Endothelial cell of umbilical vein (primary cell): ENCODE data around the gene C14orf119. TPM values are rescaled to one million over a fixed set of nuclear protein-coding genes. Genes with fewer than 3 reads are reported as not detected.

Source experiments
- BruUV-seq: library from RNA; stranded (reverse); fragments of 400-500 nt; replicated peaks from 2 replicates; lab custom pipeline; 2021; lab: Mats Ljungman, UMichigan
- CTCF ChIA-PET: fragments of 300-600, 350-600 bp; sonication (Branson Sonifier 250); formaldehyde crosslinking; loops from one replicate; lab custom pipeline; 2021; ENCODE audit warnings: antibody characterized with exemption, inconsistent platforms; lab: Charles Lee
- POLR2A ChIA-PET: fragments of 300-600, 350-600 bp; sonication (Branson Sonifier 250); formaldehyde crosslinking; loops from one replicate; lab custom pipeline; 2021; ENCODE audit warnings: antibody characterized with exemption, inconsistent platforms; lab: Charles Lee
- DNase-seq: peaks from one replicate; pipeline ENCODE4 v3.0.0-alpha.2; 2011; ENCODE audit warnings: low read depth, low spot score
- FAIRE-seq: peaks from 2 replicates; lab custom pipeline; 2011; peaks lifted over from hg19 to GRCh38; lab: Jason Lieb, UNC
- H2AFZ ChIP-seq: 2 replicates; pipeline ENCODE4 v1.6.0; 2012; ENCODE audit warnings: low read depth, low read length, control low read depth, inconsistent platforms
- H3K27ac ChIP-seq: 2 replicates; pipeline ENCODE4 v1.5.1; 2011; ENCODE audit warnings: low read depth, mild to moderate bottlenecking, control low read depth, low read length, moderate library complexity; ENCODE audit not compliant: insufficient read depth
- H3K27me3 ChIP-seq, 2 experiments: 2 replicates each; pipeline versions ENCODE4 v1.6.0 to v1.6.1; 2011; ENCODE audit warnings: low read length in 2 of 2, mixed read lengths in 1 of 2; ENCODE audit not compliant: control insufficient read depth in 2 of 2, insufficient read depth in 2 of 2
- H3K36me3 ChIP-seq, 2 experiments: 2 replicates in 1 of 2; 3 replicates in 1 of 2; pipeline ENCODE4 v1.5.1; 2011; ENCODE audit warnings: low read length in 2 of 2, mild to moderate bottlenecking in 1 of 2, moderate library complexity in 1 of 2; ENCODE audit not compliant: control insufficient read depth in 2 of 2, insufficient read depth in 2 of 2; ENCODE audit errors: extremely low read depth in 1 of 2
- H3K4me1 ChIP-seq: 3 replicates; pipeline ENCODE4 v1.5.1; 2011; ENCODE audit warnings: mild to moderate bottlenecking, low read length; ENCODE audit not compliant: control insufficient read depth, insufficient read depth; ENCODE audit errors: extremely low read depth
- H3K4me2 ChIP-seq: 2 replicates; pipeline ENCODE4 v1.6.1; 2011; ENCODE audit warnings: low read length, control low read depth, mixed read lengths; ENCODE audit not compliant: insufficient read depth
- H3K4me3 ChIP-seq, 3 experiments: fragments of 200-600 bp in 1 of 3; sonication (generic), shearing (Covaris generic) in 1 of 3; replicated peaks in 1 of 3; 2 replicates each; pipeline ENCODE4 v1.5.1; 2011 to 2016; ENCODE audit warnings: control low read depth in 3 of 3, low read length in 3 of 3, mild to moderate bottlenecking in 2 of 3, inconsistent platforms in 1 of 3, low read depth in 1 of 3, moderate library complexity in 1 of 3; ENCODE audit not compliant: insufficient read depth in 1 of 3
- H3K79me2 ChIP-seq: 2 replicates; pipeline ENCODE4 v1.6.0; 2012; ENCODE audit warnings: low read length, inconsistent platforms; ENCODE audit not compliant: control insufficient read depth, insufficient read depth
- H3K9ac ChIP-seq: replicated peaks from 2 replicates; pipeline ENCODE3; 2011; ENCODE audit warnings: low read length, control low read depth; ENCODE audit not compliant: insufficient read depth; ENCODE audit errors: extremely low read depth
- H3K9me1 ChIP-seq: replicated peaks from 3 replicates; pipeline ENCODE4 v1.6.0; 2011; ENCODE audit warnings: mild to moderate bottlenecking, low read length; ENCODE audit not compliant: control insufficient read depth, insufficient read depth; ENCODE audit errors: extremely low read depth
- H3K9me3 ChIP-seq: replicated peaks from 2 replicates; pipeline ENCODE4 v1.5.1; 2012; ENCODE audit warnings: low read length, inconsistent platforms; ENCODE audit not compliant: control insufficient read depth, insufficient read depth
- H4K20me1 ChIP-seq: replicated peaks from 2 replicates; pipeline ENCODE3; 2011; ENCODE audit warnings: mild to moderate bottlenecking, low read length; ENCODE audit not compliant: control insufficient read depth, insufficient read depth; ENCODE audit errors: extremely low read depth
- EZH2 ChIP-seq: IDR thresholded peaks from 2 replicates; pipeline ENCODE4 v1.6.1; 2012; ENCODE audit warnings: borderline replicate concordance, low read depth, mild to moderate bottlenecking, moderate library complexity, low read length, inconsistent platforms; ENCODE audit not compliant: severe bottlenecking
- FOS ChIP-seq: IDR thresholded peaks from 2 replicates; pipeline ENCODE4 v1.6.1; 2011; ENCODE audit warnings: mild to moderate bottlenecking, low read length, moderate library complexity, borderline replicate concordance; ENCODE audit not compliant: insufficient read depth
- GATA2 ChIP-seq: IDR thresholded peaks from 2 replicates; pipeline ENCODE4 v1.7.0; 2011; ENCODE audit warnings: low read depth, mild to moderate bottlenecking, moderate library complexity, mixed read lengths, low read length; ENCODE audit not compliant: insufficient read length, insufficient read depth
- JUN ChIP-seq: IDR thresholded peaks from 2 replicates; pipeline ENCODE4 v1.6.1; 2011; ENCODE audit warnings: borderline replicate concordance, low read depth; ENCODE audit not compliant: insufficient read length, insufficient read depth
- MYC ChIP-seq: IDR thresholded peaks from one replicate; pipeline ENCODE4 v1.6.1; 2011; ENCODE audit warnings: mild to moderate bottlenecking, low read depth, low read length
- POLR2A ChIP-seq: IDR thresholded peaks from 2 replicates; pipeline ENCODE4 v1.6.1; 2012; ENCODE audit warnings: low read depth, mild to moderate bottlenecking, control low read depth, low read length
- POLR2AphosphoS5 ChIP-seq: IDR thresholded peaks from 2 replicates; pipeline ENCODE4 v1.6.1; 2012; ENCODE audit warnings: low read depth, mild to moderate bottlenecking, control low read depth, low read length, moderate library complexity; ENCODE audit not compliant: insufficient read depth
- dilution Hi-C: fragments of 300-500 bp; cut with MboI; formaldehyde crosslinking; loops from one replicate; pipeline ENCODE4 v1.15.0; 2019; ENCODE audit warnings: low sequenced_read_pairs; ENCODE audit not compliant: extremely low pct_ligation_motif_present
- intact Hi-C: fragments of 100-400 bp; cut with micrococcal nuclease; formaldehyde crosslinking; loops from one replicate; pipeline ENCODE4 v1.10.0; 2022
- polyA plus RNA-seq, 4 experiments: library from polyadenylated mRNA; depleted of rRNA in 3 of 4; stranded (reverse) in 3 of 4; unstranded in 1 of 4; fragments of >200 nt; gene quantifications; 2 replicates each; pipeline versions ENCODE4 v1.2.1 to v1.2.3, GENCODE V29; 2011 to 2012; ENCODE audit warnings: missing spikeins in 1 of 4
- total RNA-seq: library from RNA; stranded (reverse); gene quantifications from 2 replicates; pipeline ENCODE4 v1.2.3, GENCODE V29; 2021
- TF ChIP-seq, protein P1 (sequence below): IDR thresholded peaks from 2 replicates; pipeline ENCODE4 v1.6.1; 2011; ENCODE audit not compliant: insufficient read depth, insufficient read length
- TF ChIP-seq, protein P2 (sequence below), 2 donors: IDR thresholded peaks; 1 replicate in 1 of 2; 2 replicates in 1 of 2; pipeline ENCODE4 v1.5.1; 2011; ENCODE audit warnings: low read length in 2 of 2, mild to moderate bottlenecking in 2 of 2, moderate library complexity in 2 of 2, control low read depth in 1 of 2, inconsistent platforms in 1 of 2, low read depth in 1 of 2; ENCODE audit not compliant: insufficient read depth in 1 of 2; ENCODE audit errors: extremely low read depth in 1 of 2

The C14orf119 gene
- total and polyA plus RNA-seq, 2 donors (not counting 3 experiments of a cell fraction or from before 2014, with no cell fraction given) = 58.3 to 60.5 TPM

DNA sequence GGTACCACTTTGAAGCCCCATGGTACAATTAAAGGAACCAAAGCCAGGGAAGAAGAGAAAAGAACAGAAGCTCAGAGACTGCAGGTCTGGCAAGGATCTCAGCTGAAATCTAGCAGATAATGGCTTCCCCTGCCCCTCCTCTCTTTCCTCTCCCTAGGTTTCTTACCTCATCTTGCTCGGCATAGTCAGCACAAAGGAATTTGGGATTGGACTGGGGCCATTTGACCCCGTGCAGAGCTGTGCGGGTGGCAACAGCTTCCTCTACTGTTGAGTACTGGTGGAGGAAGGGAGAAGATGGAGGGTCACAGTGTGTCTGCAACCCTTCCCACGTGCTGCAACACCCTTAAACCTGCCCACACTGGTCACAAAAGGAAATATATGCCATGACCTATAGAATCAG lies 33.3 kb upstream of the C14orf119 start:
- dilution Hi-C loops (loop anchor here (10.0 kb wide), 1 partner anchor 77 kb away; the partner anchor contains the start of gene AJUBA), intact Hi-C loops (no loop called here)
- Histone ChIP-seq H3K27me3 (no peaks in the 10 kb centered on the region), H3K4me2 (peak overlapping the region; percentile 54), H3K4me1 (peaks cover 31% of the 10 kb centered on the region), H4K20me1 (no peaks in the 10 kb centered on the region), H3K36me3 (peaks cover 44 to 45% of the 10 kb centered on the region in 2 experiments), H3K9me1 (no peaks in the 10 kb centered on the region), H3K9me3 (no peaks in the 10 kb centered on the region), H3K4me3 (no peak overlapping the region), H3K27ac (peak overlapping the region; percentile 72), H3K9ac (peak overlapping the region; percentile 34), H2AFZ (no peak overlapping the region), H3K79me2 (peaks cover 22% of the 10 kb centered on the region)
- FAIRE-seq (peak; percentile 100), DNase-seq (peak; percentile 97)
- CTCF ChIA-PET = interaction anchor here (0.6 to 13.4 kb wide), 20 partner anchors 9 to 492 kb away, joined by 3 to 1071 read pairs (median 5); partner anchors contain the start of genes ACIN1, AJUBA, C14orf119 and HAUS4
- TF ChIP-seq, protein P1, sequence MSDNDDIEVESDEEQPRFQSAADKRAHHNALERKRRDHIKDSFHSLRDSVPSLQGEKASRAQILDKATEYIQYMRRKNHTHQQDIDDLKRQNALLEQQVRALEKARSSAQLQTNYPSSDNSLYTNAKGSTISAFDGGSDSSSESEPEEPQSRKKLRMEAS = peak; percentile 81
- TF ChIP-seq, protein P2, sequence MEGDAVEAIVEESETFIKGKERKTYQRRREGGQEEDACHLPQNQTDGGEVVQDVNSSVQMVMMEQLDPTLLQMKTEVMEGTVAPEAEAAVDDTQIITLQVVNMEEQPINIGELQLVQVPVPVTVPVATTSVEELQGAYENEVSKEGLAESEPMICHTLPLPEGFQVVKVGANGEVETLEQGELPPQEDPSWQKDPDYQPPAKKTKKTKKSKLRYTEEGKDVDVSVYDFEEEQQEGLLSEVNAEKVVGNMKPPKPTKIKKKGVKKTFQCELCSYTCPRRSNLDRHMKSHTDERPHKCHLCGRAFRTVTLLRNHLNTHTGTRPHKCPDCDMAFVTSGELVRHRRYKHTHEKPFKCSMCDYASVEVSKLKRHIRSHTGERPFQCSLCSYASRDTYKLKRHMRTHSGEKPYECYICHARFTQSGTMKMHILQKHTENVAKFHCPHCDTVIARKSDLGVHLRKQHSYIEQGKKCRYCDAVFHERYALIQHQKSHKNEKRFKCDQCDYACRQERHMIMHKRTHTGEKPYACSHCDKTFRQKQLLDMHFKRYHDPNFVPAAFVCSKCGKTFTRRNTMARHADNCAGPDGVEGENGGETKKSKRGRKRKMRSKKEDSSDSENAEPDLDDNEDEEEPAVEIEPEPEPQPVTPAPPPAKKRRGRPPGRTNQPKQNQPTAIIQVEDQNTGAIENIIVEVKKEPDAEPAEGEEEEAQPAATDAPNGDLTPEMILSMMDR (IDR thresholded peaks at IDR 0.05; ENCODE audit: extremely low read depth in 1 of 2, insufficient read depth in 1 of 2, low read depth in 1 of 2, low read length in 2 of 2) = no peak
- TF ChIP-seq GATA2 (peak; percentile 75), FOS (peak; percentile 84), JUN (peak; percentile 81), MYC (peak; percentile 97), POLR2A (no peak), POLR2AphosphoS5 (peak; percentile 88), EZH2 (no peak)
- POLR2A ChIA-PET = interaction anchor here (0.6 to 1.9 kb wide), 8 partner anchors 9 to 1337 kb away, joined by 3 to 8 read pairs (median 4); partner anchors contain the start of genes ACIN1, AJUBA, C14orf119 and HAUS4
- BruUV-seq = no TSS peak
